Thymus (tissue), 11 donors: ENCODE measurements around the gene HOXB3. TPM values are rescaled to one million over a fixed set of nuclear protein-coding genes. Genes with fewer than 3 reads are reported as not detected.

Experiments used
- DNase-seq, 9 donors: peaks; one replicate each; pipeline ENCODE4 v3.0.0-alpha.2; 2013; ENCODE audit warnings: low spot score in 9 of 9, low read depth in 6 of 9, missing footprints in 1 of 9
- H3K27ac ChIP-seq, 2 donors: one replicate each; pipeline ENCODE4 v1.5.1; 2013; ENCODE audit warnings: control low read depth in 1 of 2, low read depth in 1 of 2, low read length in 1 of 2, mild to moderate bottlenecking in 1 of 2, moderate library complexity in 1 of 2
- H3K27me3 ChIP-seq, 2 donors: one replicate each; pipeline ENCODE4 v1.5.1; 2013; ENCODE audit warnings: low read length in 1 of 2; ENCODE audit not compliant: control insufficient read depth in 2 of 2, insufficient read depth in 1 of 2
- H3K36me3 ChIP-seq, 2 donors: one replicate each; pipeline ENCODE4 v1.5.1; 2013; ENCODE audit warnings: low read length in 1 of 2, mild to moderate bottlenecking in 1 of 2, moderate library complexity in 1 of 2; ENCODE audit not compliant: control insufficient read depth in 2 of 2, insufficient read depth in 2 of 2
- H3K4me1 ChIP-seq, 2 donors: one replicate each; pipeline ENCODE4 v1.5.1; 2013; ENCODE audit warnings: low read length in 2 of 2; ENCODE audit not compliant: control insufficient read depth in 2 of 2, insufficient read depth in 2 of 2
- H3K4me3 ChIP-seq, 2 donors: one replicate each; pipeline ENCODE4 v1.5.1; 2013; ENCODE audit warnings: low read length in 2 of 2, control low read depth in 1 of 2, mild to moderate bottlenecking in 1 of 2
- H3K9me3 ChIP-seq, 2 donors: one replicate each; pipeline ENCODE4 v1.5.1; 2013; ENCODE audit warnings: low read length in 1 of 2, mild to moderate bottlenecking in 1 of 2; ENCODE audit not compliant: control insufficient read depth in 2 of 2, insufficient read depth in 1 of 2
- WGBS: extraction: QIAGEN DNeasy Blood & Tissue Kit; methylation state at CpG from one replicate; pipeline ENCODE4 v1.1.7; 2013; 5-methylcytosine and 5-hydroxymethylcytosine counted together
- polyA plus RNA-seq: library from polyadenylated mRNA; stranded (reverse); fragments of 200-250 nt; gene quantifications from one replicate; pipeline ENCODE4 v1.2.3, GENCODE V29; 2013
- total RNA-seq: library from RNA; stranded (reverse); fragments of 120-200 nt; gene quantifications from one replicate; pipeline ENCODE4 v1.2.4, GENCODE V29; 2013
- donor health status: healthy.

The HOXB3 gene
- total and polyA plus RNA-seq, 2 donors, result 1.5 to 3.3 TPM

GRCh38 chr17:48631693-48632578 is 41.9 kb upstream of the HOXB3 start:
- WGBS, result 84% methylated on average over 7 of the region's 7 CpGs
- Histone ChIP-seq H3K9me3 (peaks cover 0 to 7% of the 10 kb centered on the region in 2 donors), H3K27me3 (peaks cover 78 to 100% of the 10 kb centered on the region in 2 donors), H3K36me3 (no peaks in the 10 kb centered on the region), H3K4me3 (no peak overlapping the region), H3K4me1 (peaks cover 0 to 8% of the 10 kb centered on the region in 2 donors), H3K27ac (no peak overlapping the region)
- no peak for DNase-seq

- Histone ChIP-seq H3K36me3 (no peaks in the 10 kb centered on the region), H3K4me1 (peaks cover 0 to 4% of the 10 kb centered on the region in 2 donors), H3K27me3 (peaks cover 78 to 100% of the 10 kb centered on the region in 2 donors), H3K4me3 (no peak overlapping the region), H3K27ac (no peak overlapping the region), H3K9me3 (peaks cover 0 to 11% of the 10 kb centered on the region in 2 donors)
- no peak for DNase-seq
- WGBS, result 82% methylated on average over 15 of the region's 15 CpGs
Observed at GRCh38 chr17:48630925-48631692, 41.1 kb upstream of the HOXB3 start.

- Histone ChIP-seq H3K36me3 (no peaks in the 10 kb centered on the region), H3K4me3 (no peak overlapping the region), H3K9me3 (peaks cover 0 to 11% of the 10 kb centered on the region in 2 donors), H3K4me1 (peaks cover 0 to 7% of the 10 kb centered on the region in 2 donors), H3K27me3 (peaks cover 78 to 100% of the 10 kb centered on the region in 2 donors), H3K27ac (no peak overlapping the region)
- WGBS, result 90% methylated on average over 15 of the region's 15 CpGs
- no peak for DNase-seq
Observed at GRCh38 chr17:48630009-48630924, 40.2 kb upstream of the HOXB3 start.

- peaks cover 0 to 14% of the 10 kb centered on the region in 2 donors for H3K4me1 ChIP-seq
- 79% methylated on average over 5 of the region's 5 CpGs for WGBS
- H3K27ac ChIP-seq, result no peak overlapping the region
- H3K4me3 ChIP-seq, result no peak overlapping the region
- peaks cover 79 to 100% of the 10 kb centered on the region in 2 donors for H3K27me3 ChIP-seq
- H3K9me3 ChIP-seq, result peaks cover 0 to 16% of the 10 kb centered on the region in 2 donors
- H3K36me3 ChIP-seq, result no peaks in the 10 kb centered on the region
- no peak for DNase-seq
Observed at GRCh38 chr17:48629411-48629759, 39.3 kb upstream of the HOXB3 start.

- Histone ChIP-seq H3K27ac (no peak overlapping the region), H3K9me3 (peaks cover 0 to 13% of the 10 kb centered on the region in 2 donors), H3K36me3 (no peaks in the 10 kb centered on the region), H3K4me3 (no peak overlapping the region), H3K4me1 (peaks cover 0 to 14% of the 10 kb centered on the region in 2 donors), H3K27me3 (peaks cover 82 to 100% of the 10 kb centered on the region in 2 donors)
- WGBS, result 42% methylated on average over 5 of the region's 5 CpGs
- DNase-seq, result no peak
Observed at GRCh38 chr17:48628649-48629410, 38.8 kb upstream of the HOXB3 start.

GRCh38 chr17:48627623-48628521 is 37.8 kb upstream of the HOXB3 start:
- DNase-seq, result no peak
- no peaks in the 10 kb centered on the region for H3K36me3 ChIP-seq
- H3K4me3 ChIP-seq, result no peak overlapping the region
- no peak overlapping the region for H3K27ac ChIP-seq
- H3K4me1 ChIP-seq, result peaks cover 0 to 11% of the 10 kb centered on the region in 2 donors
- H3K9me3 ChIP-seq, result peaks cover 0 to 9% of the 10 kb centered on the region in 2 donors
- H3K27me3 ChIP-seq, result peaks cover 82 to 100% of the 10 kb centered on the region in 2 donors
- WGBS, result 75% methylated on average over 27 of the region's 27 CpGs

GRCh38 chr17:48627118-48627597 is 37.1 kb upstream of the HOXB3 start:
- 53% methylated on average over 5 of the region's 5 CpGs for WGBS
- H3K27me3 ChIP-seq, result peaks cover 86 to 100% of the 10 kb centered on the region in 2 donors
- no peak overlapping the region for H3K27ac ChIP-seq
- H3K36me3 ChIP-seq, result no peaks in the 10 kb centered on the region
- no peak overlapping the region for H3K4me3 ChIP-seq
- DNase-seq, result no peak
- H3K4me1 ChIP-seq, result peaks cover 0 to 11% of the 10 kb centered on the region in 2 donors
- peaks cover 0 to 9% of the 10 kb centered on the region in 2 donors for H3K9me3 ChIP-seq
